Superior temporal gyrus (tissue), 1 donor: ENCODE results near the gene NSMF.
"Not testable (repeated sequence)": the region's sequence is repeated elsewhere in the genome, so short reads cannot be mapped to it uniquely, and the experiment has no call there.

Experiments
- DNase-seq: peaks from one replicate; pipeline ENCODE4 v3.0.0-alpha.2; 2016; ENCODE audit errors: extremely low spot score

Gene NSMF

GRCh38 chr9:137457406-137458193 is 1.5 kb downstream of the NSMF start:
- no peak for DNase-seq

- no peak for DNase-seq
These were observed 2.2 kb downstream of the NSMF start for GRCh38 chr9:137456864-137457405.

GRCh38 chr9:137456061-137456863 is 2.9 kb downstream of the NSMF start:
- no peak for DNase-seq

- no peak for DNase-seq
These were observed 3.7 kb downstream of the NSMF start for GRCh38 chr9:137455359-137455991.

- DNase-seq, result no peak
These were observed 4.4 kb downstream of the NSMF start for GRCh38 chr9:137454597-137455358.

- no peak for DNase-seq
These were observed 5.0 kb downstream of the NSMF start for GRCh38 chr9:137454145-137454596.

- DNase-seq, result no peak
These were observed 5.5 kb downstream of the NSMF start for GRCh38 chr9:137453643-137454081.

- no peak for DNase-seq
These were observed 6.1 kb downstream of the NSMF start for GRCh38 chr9:137452761-137453642.

- no peak for DNase-seq
These were observed 7.0 kb downstream of the NSMF start for GRCh38 chr9:137452006-137452760.

GRCh38 chr9:137451264-137452005 is 7.7 kb downstream of the NSMF start:
- DNase-seq, result not testable (repeated sequence)

- DNase-seq, result not testable (repeated sequence)
These were observed 8.5 kb downstream of the NSMF start for GRCh38 chr9:137450539-137451222.

GRCh38 chr9:137449931-137450538 is 9.1 kb downstream of the NSMF start:
- DNase-seq, result no peak

- no peak for DNase-seq
These were observed 9.9 kb downstream of the NSMF start for GRCh38 chr9:137449081-137449844.

- no peak for DNase-seq
These were observed 10.6 kb downstream of the NSMF start for GRCh38 chr9:137448602-137448962.

- no peak for DNase-seq
These were observed 11.2 kb downstream of the NSMF start for GRCh38 chr9:137447722-137448601.

- no peak for DNase-seq
These were observed 12.2 kb downstream of the NSMF start for GRCh38 chr9:137446851-137447471.
